ENCODE measurements around the gene FRAS1.
A peak's percentile ranks its signal among the peaks of the same experiment; 100 is the strongest.
"Not testable (repeated sequence)": the region's sequence is repeated elsewhere in the genome, so short reads cannot be mapped to it uniquely, and the experiment has no call there.

FRAS1 gene

GRCh38 chr4:78483811-78484210 lies 426.7 kb downstream of the FRAS1 start:
- H3K4me3 Mint-ChIP-seq = no peak overlapping the region
- no peaks in the 10 kb centered on the region for H3K27me3 Mint-ChIP-seq (ENCODE audit: low read depth)
- H3K27ac Mint-ChIP-seq = no peak overlapping the region
- TF ChIP-seq CTCF (IDR thresholded peaks at IDR 0.05; ENCODE audit: unreplicated experiment in 3 of 3) = no peak
- peaks cover 53% of the 10 kb centered on the region for H3K36me3 Mint-ChIP-seq (ENCODE audit: low read depth)
- H3K4me1 Mint-ChIP-seq = peaks cover 14% of the 10 kb centered on the region
- no peaks in the 10 kb centered on the region for H3K9me3 Mint-ChIP-seq

GRCh38 chr4:78484574-78484973 lies 427.5 kb downstream of the FRAS1 start:
- no peak for TF ChIP-seq CTCF (IDR thresholded peaks at IDR 0.05; ENCODE audit: unreplicated experiment in 3 of 3)
- H3K27me3 Mint-ChIP-seq (ENCODE audit: low read depth) = no peaks in the 10 kb centered on the region
- no peaks in the 10 kb centered on the region for H3K9me3 Mint-ChIP-seq
- no peak overlapping the region for H3K27ac Mint-ChIP-seq
- H3K4me3 Mint-ChIP-seq = no peak overlapping the region
- peaks cover 53% of the 10 kb centered on the region for H3K36me3 Mint-ChIP-seq (ENCODE audit: low read depth)
- peaks cover 14% of the 10 kb centered on the region for H3K4me1 Mint-ChIP-seq

GRCh38 chr4:78493731-78494130 lies 436.6 kb downstream of the FRAS1 start:
- Mint-ChIP-seq H3K27me3 (ENCODE audit: low read depth) (no peaks in the 10 kb centered on the region), H3K27ac (no peak overlapping the region), H3K36me3 (ENCODE audit: low read depth) (peaks cover 59% of the 10 kb centered on the region), H3K9me3 (peaks cover 5% of the 10 kb centered on the region), H3K4me1 (peaks cover 5% of the 10 kb centered on the region), H3K4me3 (no peak overlapping the region)
- TF ChIP-seq CTCF (IDR thresholded peaks at IDR 0.05; ENCODE audit: unreplicated experiment in 3 of 3) = no peak

GRCh38 chr4:78496021-78496643 lies 439.0 kb downstream of the FRAS1 start:
- Mint-ChIP-seq H3K27ac (peak overlapping the region; percentile 0 to 55 (median 33)), H3K36me3 (ENCODE audit: low read depth) (peaks cover 59% of the 10 kb centered on the region), H3K4me1 (peaks cover 5% of the 10 kb centered on the region), H3K9me3 (peaks cover 5% of the 10 kb centered on the region), H3K27me3 (ENCODE audit: low read depth) (no peaks in the 10 kb centered on the region), H3K4me3 (no peak overlapping the region)
- no peak for TF ChIP-seq CTCF (IDR thresholded peaks at IDR 0.05; ENCODE audit: unreplicated experiment in 3 of 3)

- H3K4me3 Mint-ChIP-seq; H3K4me1 Mint-ChIP-seq; H3K27me3 Mint-ChIP-seq (ENCODE audit: low read depth); H3K27ac Mint-ChIP-seq: not testable (repeated sequence)
- peaks cover 74% of the 10 kb centered on the region for H3K36me3 Mint-ChIP-seq (ENCODE audit: low read depth)
- peaks cover 12% of the 10 kb centered on the region for H3K9me3 Mint-ChIP-seq
Observed at GRCh38 chr4:78506260-78506659, 449.1 kb downstream of the FRAS1 start.

GRCh38 chr4:78509043-78509442 lies 451.9 kb downstream of the FRAS1 start:
- Mint-ChIP-seq H3K4me1 (no peaks in the 10 kb centered on the region), H3K27me3 (ENCODE audit: low read depth) (no peaks in the 10 kb centered on the region), H3K9me3 (no peaks in the 10 kb centered on the region), H3K36me3 (ENCODE audit: low read depth) (peaks cover 46% of the 10 kb centered on the region), H3K4me3 (no peak overlapping the region), H3K27ac (no peak overlapping the region)
- TF ChIP-seq CTCF (IDR thresholded peaks at IDR 0.05; ENCODE audit: unreplicated experiment in 3 of 3) = no peak

Measured in nephron (organoid).